A549 (cell line): ENCODE measurements around the gene GRAMD1A.

ENCODE experiments used
- EP300 ChIP-seq, 2 experiments: fragments of >200 bp; sonication (Bioruptor Twin); formaldehyde crosslinking; IDR thresholded peaks; 2 replicates in 1 of 2; 3 replicates in 1 of 2; pipeline ENCODE4 v1.6.1; 2016 to 2017
- JUNB ChIP-seq: fragments of >200 bp; sonication (Bioruptor Twin); formaldehyde crosslinking; IDR thresholded peaks from 2 replicates; pipeline ENCODE4 v1.6.1; 2016
- POLR2A ChIP-seq: IDR thresholded peaks from 2 replicates; pipeline ENCODE4 v1.6.1; 2012; ENCODE audit warnings: mild to moderate bottlenecking, low read length
- ZFP36 ChIP-seq: fragments of 450-650 bp; IDR thresholded peaks from 2 replicates; pipeline ENCODE4 v1.6.1; 2014; ENCODE audit warnings: borderline replicate concordance; ENCODE audit not compliant: partially characterized antibody
- TF ChIP-seq, protein P1 (sequence below): fragments of >200 bp; sonication (Bioruptor Twin); formaldehyde crosslinking; IDR thresholded peaks from 3 replicates; pipeline ENCODE4 v1.5.1; 2016
- TF ChIP-seq, protein P2 (sequence below): fragments of 250-450 bp; sonication (Bioruptor Pico); IDR thresholded peaks from 2 replicates; pipeline ENCODE4 v1.5.0; 2021; ENCODE audit warnings: mild to moderate bottlenecking, moderate library complexity, borderline replicate concordance

DNA sequence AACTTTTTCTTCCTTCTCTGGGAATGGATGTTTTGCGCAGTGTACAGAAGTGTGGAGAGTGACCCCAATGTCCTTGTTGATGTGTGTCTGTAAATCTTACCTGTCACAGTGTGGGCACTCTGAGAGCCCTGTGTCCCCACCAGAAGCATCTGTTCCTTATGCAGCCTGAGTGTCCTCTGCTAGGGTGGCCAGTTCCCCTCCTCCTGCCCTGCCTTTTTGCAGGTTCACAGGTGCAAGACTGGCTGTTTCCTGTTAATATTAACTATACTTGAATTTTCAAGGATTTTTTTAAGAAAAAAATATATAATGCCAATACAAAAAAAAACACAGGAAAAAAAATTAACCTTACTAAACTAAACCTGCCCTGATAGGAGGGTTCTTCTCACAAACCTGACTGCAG is 12.0 kb upstream of the GRAMD1A start:
- TF ChIP-seq POLR2A (no peak), JUNB (no peak), EP300 (IDR thresholded peaks at IDR 0.05) (no peak), ZFP36 (no peak)
- TF ChIP-seq, protein P1, sequence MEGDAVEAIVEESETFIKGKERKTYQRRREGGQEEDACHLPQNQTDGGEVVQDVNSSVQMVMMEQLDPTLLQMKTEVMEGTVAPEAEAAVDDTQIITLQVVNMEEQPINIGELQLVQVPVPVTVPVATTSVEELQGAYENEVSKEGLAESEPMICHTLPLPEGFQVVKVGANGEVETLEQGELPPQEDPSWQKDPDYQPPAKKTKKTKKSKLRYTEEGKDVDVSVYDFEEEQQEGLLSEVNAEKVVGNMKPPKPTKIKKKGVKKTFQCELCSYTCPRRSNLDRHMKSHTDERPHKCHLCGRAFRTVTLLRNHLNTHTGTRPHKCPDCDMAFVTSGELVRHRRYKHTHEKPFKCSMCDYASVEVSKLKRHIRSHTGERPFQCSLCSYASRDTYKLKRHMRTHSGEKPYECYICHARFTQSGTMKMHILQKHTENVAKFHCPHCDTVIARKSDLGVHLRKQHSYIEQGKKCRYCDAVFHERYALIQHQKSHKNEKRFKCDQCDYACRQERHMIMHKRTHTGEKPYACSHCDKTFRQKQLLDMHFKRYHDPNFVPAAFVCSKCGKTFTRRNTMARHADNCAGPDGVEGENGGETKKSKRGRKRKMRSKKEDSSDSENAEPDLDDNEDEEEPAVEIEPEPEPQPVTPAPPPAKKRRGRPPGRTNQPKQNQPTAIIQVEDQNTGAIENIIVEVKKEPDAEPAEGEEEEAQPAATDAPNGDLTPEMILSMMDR: no peak
- TF ChIP-seq, protein P2, sequence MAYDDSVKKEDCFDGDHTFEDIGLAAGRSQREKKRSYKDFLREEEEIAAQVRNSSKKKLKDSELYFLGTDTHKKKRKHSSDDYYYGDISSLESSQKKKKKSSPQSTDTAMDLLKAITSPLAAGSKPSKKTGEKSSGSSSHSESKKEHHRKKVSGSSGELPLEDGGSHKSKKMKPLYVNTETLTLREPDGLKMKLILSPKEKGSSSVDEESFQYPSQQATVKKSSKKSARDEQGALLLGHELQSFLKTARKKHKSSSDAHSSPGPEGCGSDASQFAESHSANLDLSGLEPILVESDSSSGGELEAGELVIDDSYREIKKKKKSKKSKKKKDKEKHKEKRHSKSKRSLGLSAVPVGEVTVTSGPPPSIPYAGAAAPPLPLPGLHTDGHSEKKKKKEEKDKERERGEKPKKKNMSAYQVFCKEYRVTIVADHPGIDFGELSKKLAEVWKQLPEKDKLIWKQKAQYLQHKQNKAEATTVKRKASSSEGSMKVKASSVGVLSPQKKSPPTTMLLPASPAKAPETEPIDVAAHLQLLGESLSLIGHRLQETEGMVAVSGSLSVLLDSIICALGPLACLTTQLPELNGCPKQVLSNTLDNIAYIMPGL (CRISPR knock-in tag): no peak
